ENCODE measurements around the gene ABHD14A. TPM values are rescaled to one million over a fixed set of nuclear protein-coding genes. Genes with fewer than 3 reads are reported as not detected.

The ABHD14A gene
- total RNA-seq, 1 donor from 2014 or later, result 0.79 TPM

- no peak for TF ChIP-seq CTCF (IDR thresholded peaks at IDR 0.05; ENCODE audit: insufficient read depth, low read length, severe bottlenecking)
- no peak for DNase-seq (ENCODE audit: low read depth)
- peak overlapping the region; percentile 52 for H3K4me3 ChIP-seq (ENCODE audit: low read depth, low read length)
- H3K27me3 ChIP-seq (ENCODE audit: control insufficient read depth, insufficient read depth, low read length), result no peaks in the 10 kb centered on the region
- no peak for FAIRE-seq
- H3K36me3 ChIP-seq (ENCODE audit: control insufficient read depth, insufficient read depth, low read length), result peaks cover 2% of the 10 kb centered on the region
These were observed 7.9 kb upstream of the ABHD14A start for GRCh38 chr3:51966922-51967383.

GRCh38 chr3:51967384-51968169, 7.3 kb upstream of the ABHD14A start, which contains the start of gene PCBP4:
TSS of gene PCBP4 (minus strand) at chr3:51967454. CDS start at chr3:51961240, 6,214 bp downstream.
- Histone ChIP-seq H3K36me3 (ENCODE audit: control insufficient read depth, insufficient read depth, low read length) (peaks cover 2% of the 10 kb centered on the region), H3K27me3 (ENCODE audit: control insufficient read depth, insufficient read depth, low read length) (no peaks in the 10 kb centered on the region), H3K4me3 (ENCODE audit: low read depth, low read length) (peak within 1 kb of the TSS; percentile 52)
- DNase-seq (ENCODE audit: low read depth), result no peak
- FAIRE-seq, result no peak
- no peak for TF ChIP-seq CTCF (IDR thresholded peaks at IDR 0.05; ENCODE audit: insufficient read depth, low read length, severe bottlenecking)

GRCh38 chr3:51968170-51968775, 6.6 kb upstream of the ABHD14A start:
- no peak for TF ChIP-seq CTCF (IDR thresholded peaks at IDR 0.05; ENCODE audit: insufficient read depth, low read length, severe bottlenecking)
- peak overlapping the region; percentile 52 for H3K4me3 ChIP-seq (ENCODE audit: low read depth, low read length)
- no peaks in the 10 kb centered on the region for H3K27me3 ChIP-seq (ENCODE audit: control insufficient read depth, insufficient read depth, low read length)
- DNase-seq (ENCODE audit: low read depth) (no peak), FAIRE-seq (no peak)
- peaks cover 2% of the 10 kb centered on the region for H3K36me3 ChIP-seq (ENCODE audit: control insufficient read depth, insufficient read depth, low read length)

- FAIRE-seq, result no peak
- Histone ChIP-seq H3K36me3 (ENCODE audit: control insufficient read depth, insufficient read depth, low read length) (peaks cover 2% of the 10 kb centered on the region), H3K27me3 (ENCODE audit: control insufficient read depth, insufficient read depth, low read length) (no peaks in the 10 kb centered on the region), H3K4me3 (ENCODE audit: low read depth, low read length) (no peak overlapping the region)
- no peak for TF ChIP-seq CTCF (IDR thresholded peaks at IDR 0.05; ENCODE audit: insufficient read depth, low read length, severe bottlenecking)
- no peak for DNase-seq (ENCODE audit: low read depth)
These were observed 5.8 kb upstream of the ABHD14A start for GRCh38 chr3:51968883-51969678.

GRCh38 chr3:51969841-51970240, 5.0 kb upstream of the ABHD14A start:
- Histone ChIP-seq H3K27me3 (ENCODE audit: control insufficient read depth, insufficient read depth, low read length) (no peaks in the 10 kb centered on the region), H3K4me3 (ENCODE audit: low read depth, low read length) (no peak overlapping the region), H3K36me3 (ENCODE audit: control insufficient read depth, insufficient read depth, low read length) (peaks cover 2% of the 10 kb centered on the region)
- no peak for TF ChIP-seq CTCF (IDR thresholded peaks at IDR 0.05; ENCODE audit: insufficient read depth, low read length, severe bottlenecking)
- no peak for DNase-seq (ENCODE audit: low read depth)
- no peak for FAIRE-seq
